HCT116 (cell line): ENCODE measurements around the gene KCNC1.

Experiments used
- CTCF ChIP-seq, 3 experiments: fragments of 200-600 bp in 1 of 3; sonication (generic) in 1 of 3; IDR thresholded peaks in 2 of 3; conservative IDR thresholded peaks in 1 of 3; 2 replicates each; pipeline ENCODE4 v1.5.1; 2012 to 2017; ENCODE audit warnings: low read depth in 2 of 3, low read length in 2 of 3, antibody characterized with exemption in 1 of 3, borderline replicate concordance in 1 of 3, control low read depth in 1 of 3, mild to moderate bottlenecking in 1 of 3, mixed read lengths in 1 of 3, mixed run types in 1 of 3, moderate library complexity in 1 of 3; ENCODE audit not compliant: insufficient read depth in 1 of 3
- EZH2 ChIP-seq: fragments of 200-600 bp; sonication (generic); IDR thresholded peaks from 2 replicates; pipeline ENCODE4 v1.6.1; 2017; ENCODE audit warnings: antibody characterized with exemption, mixed run types
- POLR2A ChIP-seq: IDR thresholded peaks from 2 replicates; pipeline ENCODE4 v1.7.0; 2011; ENCODE audit warnings: borderline replicate concordance; ENCODE audit not compliant: insufficient read depth, insufficient read length; ENCODE audit errors: extremely low read depth
- POLR2AphosphoS5 ChIP-seq: IDR thresholded peaks from 2 replicates; pipeline ENCODE4 v1.6.1; 2011; ENCODE audit warnings: mild to moderate bottlenecking, low read depth, low read length, moderate library complexity
- REST ChIP-seq: IDR thresholded peaks from 2 replicates; pipeline ENCODE4 v1.6.1; 2012; ENCODE audit warnings: low read depth
- TCF7L2 ChIP-seq: IDR thresholded peaks from 2 replicates; pipeline ENCODE4 v1.7.0; 2011; ENCODE audit warnings: borderline replicate concordance, inconsistent platforms; ENCODE audit not compliant: insufficient read depth, insufficient read length; ENCODE audit errors: extremely low read depth
- YY1 ChIP-seq: IDR thresholded peaks from 2 replicates; pipeline ENCODE4 v1.6.1; 2011; ENCODE audit warnings: low read length, low read depth, moderate library complexity, mild to moderate bottlenecking; ENCODE audit not compliant: insufficient replicate concordance; ENCODE audit errors: extremely low read depth
- ZBTB33 ChIP-seq: IDR thresholded peaks from 2 replicates; pipeline ENCODE4 v1.6.1; 2011; ENCODE audit warnings: mild to moderate bottlenecking, low read length, moderate library complexity; ENCODE audit not compliant: insufficient replicate concordance; ENCODE audit errors: extremely low read depth
- TF ChIP-seq, protein P1 (sequence below): IDR thresholded peaks from 2 replicates; pipeline ENCODE4 v1.6.1; 2012

GRCh38 chr11:17816232-17816931, 81.8 kb downstream of the KCNC1 start:
- TF ChIP-seq ZBTB33: no peak
- no peak for TF ChIP-seq CTCF (IDR thresholded peaks at IDR 0.05 in 2 of 3, conservative IDR thresholded peaks at IDR 0.05 in 1 of 3; ENCODE audit: borderline replicate concordance in 1 of 3, insufficient read depth in 1 of 3, low read depth in 2 of 3, low read length in 2 of 3)
- TF ChIP-seq EZH2: no peak
- TF ChIP-seq POLR2A: no peak
- TF ChIP-seq POLR2AphosphoS5: no peak
- TF ChIP-seq YY1: no peak
- TF ChIP-seq, protein P1, sequence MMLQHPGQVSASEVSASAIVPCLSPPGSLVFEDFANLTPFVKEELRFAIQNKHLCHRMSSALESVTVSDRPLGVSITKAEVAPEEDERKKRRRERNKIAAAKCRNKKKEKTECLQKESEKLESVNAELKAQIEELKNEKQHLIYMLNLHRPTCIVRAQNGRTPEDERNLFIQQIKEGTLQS: no peak
- no peak for TF ChIP-seq REST
- no peak for TF ChIP-seq TCF7L2
